Tibial artery (tissue), 4 donors: Measurements from ENCODE around the gene PRPSAP1.
"Not testable (repeated sequence)": the region's sequence is repeated elsewhere in the genome, so short reads cannot be mapped to it uniquely, and the experiment has no call there.

Source experiments
- DNase-seq, 2 donors: peaks; one replicate each; pipeline ENCODE4 v3.0.0-alpha.2; 2019
- H3K27ac ChIP-seq, 2 donors: fragments of 200-600 bp; sonication (generic) in 1 of 2; 1 replicate in 1 of 2; 2 replicates in 1 of 2; pipeline ENCODE4 v1.5.1; 2018 to 2019; ENCODE audit warnings: mild to moderate bottlenecking in 1 of 2
- H3K27me3 ChIP-seq, 2 donors: fragments of 200-600 bp; sonication (generic) in 1 of 2; one replicate each; pipeline versions ENCODE4 v1.5.1 to v1.6.0; 2016 to 2019
- H3K36me3 ChIP-seq, 3 donors: fragments of 200-600 bp; sonication (generic) in 2 of 3; one replicate each; pipeline ENCODE4 v1.5.1; 2016 to 2019; ENCODE audit warnings: mild to moderate bottlenecking in 2 of 3
- H3K4me1 ChIP-seq, 4 donors: fragments of 200-600 bp; sonication (generic) in 2 of 4; 1 replicate in 3 of 4; 2 replicates in 1 of 4; pipeline ENCODE4 v1.5.1; 2016 to 2019
- H3K4me3 ChIP-seq, 2 donors: fragments of 200-600 bp; sonication (generic) in 1 of 2; 1 replicate in 1 of 2; 2 replicates in 1 of 2; pipeline ENCODE4 v1.5.1; 2018 to 2019; ENCODE audit warnings: mild to moderate bottlenecking in 2 of 2
- H3K9me3 ChIP-seq, 3 donors: fragments of 200-600 bp; sonication (generic) in 1 of 3; one replicate each; pipeline ENCODE4 v1.5.1; 2016 to 2019
- intact Hi-C: fragments of 100-400 bp; cut with DNase I; formaldehyde crosslinking; loops from one replicate; pipeline ENCODE4 v1.15.0; 2023; ENCODE audit warnings: low total_unique reads
- TF ChIP-seq, protein P1 (sequence below), 2 experiments: fragments of 200-600 bp in 1 of 2; fragments of 450-650 bp in 1 of 2; IDR thresholded peaks; one replicate each; pipeline ENCODE4 v1.5.1; 2017 to 2019; ENCODE audit warnings: antibody characterized with exemption in 2 of 2, mild to moderate bottlenecking in 1 of 2, moderate library complexity in 1 of 2

Gene PRPSAP1

GRCh38 chr17:76307966-76308338 is 45.8 kb downstream of the PRPSAP1 start, which contains the start of gene QRICH2:
QRICH2 (minus strand) TSS chr17:76308276; CDS start chr17:76307998, 278 bp downstream.
- TF ChIP-seq, protein P1, sequence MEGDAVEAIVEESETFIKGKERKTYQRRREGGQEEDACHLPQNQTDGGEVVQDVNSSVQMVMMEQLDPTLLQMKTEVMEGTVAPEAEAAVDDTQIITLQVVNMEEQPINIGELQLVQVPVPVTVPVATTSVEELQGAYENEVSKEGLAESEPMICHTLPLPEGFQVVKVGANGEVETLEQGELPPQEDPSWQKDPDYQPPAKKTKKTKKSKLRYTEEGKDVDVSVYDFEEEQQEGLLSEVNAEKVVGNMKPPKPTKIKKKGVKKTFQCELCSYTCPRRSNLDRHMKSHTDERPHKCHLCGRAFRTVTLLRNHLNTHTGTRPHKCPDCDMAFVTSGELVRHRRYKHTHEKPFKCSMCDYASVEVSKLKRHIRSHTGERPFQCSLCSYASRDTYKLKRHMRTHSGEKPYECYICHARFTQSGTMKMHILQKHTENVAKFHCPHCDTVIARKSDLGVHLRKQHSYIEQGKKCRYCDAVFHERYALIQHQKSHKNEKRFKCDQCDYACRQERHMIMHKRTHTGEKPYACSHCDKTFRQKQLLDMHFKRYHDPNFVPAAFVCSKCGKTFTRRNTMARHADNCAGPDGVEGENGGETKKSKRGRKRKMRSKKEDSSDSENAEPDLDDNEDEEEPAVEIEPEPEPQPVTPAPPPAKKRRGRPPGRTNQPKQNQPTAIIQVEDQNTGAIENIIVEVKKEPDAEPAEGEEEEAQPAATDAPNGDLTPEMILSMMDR (IDR thresholded peaks at IDR 0.05), result no peak
- intact Hi-C loops, result no loop called here
- peaks cover 4 to 63% (median 39%) of the 10 kb centered on the region in 3 donors for H3K36me3 ChIP-seq
- H3K4me1 ChIP-seq, result no peaks in the 10 kb centered on the region
- H3K27me3 ChIP-seq, result no peaks in the 10 kb centered on the region
- H3K4me3 ChIP-seq, result no peak within 1 kb of the TSS
- no peak within 1 kb of the TSS for H3K27ac ChIP-seq
- no peaks in the 10 kb centered on the region for H3K9me3 ChIP-seq
- DNase-seq, result no peak

DNA sequence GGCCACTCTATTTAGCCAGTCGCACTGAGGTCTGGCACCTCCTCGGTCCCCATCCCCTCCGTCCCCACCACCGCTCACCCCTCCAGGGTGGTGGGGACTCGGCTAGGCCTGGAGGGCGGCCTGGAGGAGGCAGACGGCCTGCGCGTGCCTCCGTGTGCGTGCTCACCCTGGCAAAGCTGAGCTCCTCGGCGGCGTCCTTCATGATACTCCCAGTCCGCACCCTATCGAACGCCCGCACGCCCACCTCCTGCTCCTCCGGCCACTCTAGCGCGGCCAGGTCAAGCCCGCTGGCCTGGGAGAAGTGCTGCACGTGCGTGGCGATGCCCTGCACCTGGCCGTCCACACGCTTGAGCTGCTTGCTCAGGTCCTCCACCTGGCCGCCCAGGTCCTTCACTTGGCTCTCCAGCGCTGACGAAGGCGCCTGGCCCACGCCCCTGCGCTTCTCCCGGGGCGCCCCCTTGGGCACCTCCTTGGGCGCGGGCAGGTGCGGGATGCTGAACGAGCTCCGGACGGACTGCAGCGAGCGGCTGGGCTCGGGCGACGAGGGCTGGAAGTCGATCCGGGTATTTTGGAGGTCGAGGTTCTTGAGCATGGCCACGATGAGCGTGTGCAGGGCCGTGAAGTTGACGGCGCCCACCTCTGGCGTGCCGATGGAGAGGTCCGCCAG is 46.3 kb downstream of the PRPSAP1 start:
- H3K36me3 ChIP-seq, result peaks cover 0 to 58% (median 34%) of the 10 kb centered on the region in 3 donors
- intact Hi-C loops, result no loop called here

DNA sequence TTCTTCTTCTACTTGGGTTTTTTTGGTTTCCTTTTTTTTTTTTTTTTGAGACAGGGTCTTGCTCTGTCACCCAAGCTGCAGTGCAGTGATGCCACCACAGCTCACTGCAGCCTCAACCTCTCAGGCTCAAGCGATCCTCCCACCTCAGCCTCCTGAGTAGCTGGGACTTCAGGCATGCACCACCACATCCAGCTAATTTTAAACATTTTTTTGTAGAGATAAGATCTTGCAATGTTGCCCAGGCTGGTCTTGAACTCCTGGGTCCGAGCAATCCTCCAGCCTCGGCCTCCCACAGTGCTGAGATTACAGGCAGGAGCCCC is 48.6 kb downstream of the PRPSAP1 start:
- H3K9me3 ChIP-seq, H3K27me3 ChIP-seq, intact Hi-C loops, H3K4me1 ChIP-seq, H3K4me3 ChIP-seq, H3K27ac ChIP-seq, DNase-seq: not testable (repeated sequence)
- H3K36me3 ChIP-seq, result peaks cover 0 to 34% (median 17%) of the 10 kb centered on the region in 3 donors

More for the DNA sequence above, 46.3 kb downstream of the PRPSAP1 start:
- no peak for DNase-seq
- H3K27me3 ChIP-seq, result no peaks in the 10 kb centered on the region
- TF ChIP-seq, protein P1 (IDR thresholded peaks at IDR 0.05), result no peak
- no peaks in the 10 kb centered on the region for H3K9me3 ChIP-seq
- H3K27ac ChIP-seq, result no peak overlapping the region
- no peaks in the 10 kb centered on the region for H3K4me1 ChIP-seq
- H3K4me3 ChIP-seq, result no peak overlapping the region

DNA sequence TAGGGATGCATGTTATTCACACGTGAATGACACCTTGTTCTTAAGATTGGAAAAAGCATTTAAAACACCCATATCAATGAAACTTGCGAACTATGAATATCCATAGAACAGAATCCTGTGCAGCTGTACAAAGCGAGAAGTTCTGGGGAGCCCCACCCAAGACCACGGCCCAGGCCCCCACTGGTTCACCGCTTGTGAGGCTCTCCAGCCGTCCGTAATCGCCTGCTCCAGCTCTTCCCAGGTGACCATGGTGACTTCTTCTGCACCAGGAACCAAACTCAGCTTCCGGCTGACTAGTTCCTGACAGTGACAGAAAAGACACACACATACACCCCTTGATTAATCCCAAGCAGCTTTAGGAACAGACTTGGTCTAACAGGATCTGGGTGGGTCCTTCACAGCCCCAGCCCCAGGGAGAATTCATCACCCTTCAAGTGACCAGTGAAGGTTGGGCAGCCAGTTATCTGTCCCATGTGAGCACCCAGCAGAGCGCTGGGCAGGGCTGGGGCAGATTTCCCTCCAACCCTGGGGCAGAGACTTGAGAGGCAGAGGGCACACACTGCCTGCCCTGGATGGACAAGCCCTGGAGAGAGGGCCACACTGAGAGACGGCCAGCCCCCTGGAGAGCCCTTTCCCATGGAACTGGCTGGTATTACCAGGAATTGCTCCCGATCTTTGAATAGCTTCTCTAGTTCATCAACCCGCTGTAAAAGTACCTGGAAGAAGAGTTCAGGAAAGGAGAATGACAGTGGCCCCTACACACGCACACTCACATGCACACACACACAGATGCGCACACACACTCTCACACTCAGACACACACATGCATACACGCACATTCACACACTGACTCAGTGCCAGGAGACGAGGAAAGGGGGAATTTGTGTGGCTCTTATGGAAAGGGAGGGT is 49.2 kb downstream of the PRPSAP1 start:
- H3K4me1 ChIP-seq, result no peaks in the 10 kb centered on the region
- DNase-seq, result no peak
- H3K27me3 ChIP-seq, result no peaks in the 10 kb centered on the region
- TF ChIP-seq, protein P1 (IDR thresholded peaks at IDR 0.05), result no peak
- no peaks in the 10 kb centered on the region for H3K9me3 ChIP-seq
- peaks cover 0 to 28% (median 17%) of the 10 kb centered on the region in 3 donors for H3K36me3 ChIP-seq
- no peak overlapping the region for H3K27ac ChIP-seq
- H3K4me3 ChIP-seq, result no peak overlapping the region
- intact Hi-C loops, result no loop called here

- H3K27ac ChIP-seq, result no peak overlapping the region
- TF ChIP-seq, protein P1 (IDR thresholded peaks at IDR 0.05), result no peak
- H3K27me3 ChIP-seq, result no peaks in the 10 kb centered on the region
- H3K4me3 ChIP-seq, result no peak overlapping the region
- H3K9me3 ChIP-seq, result no peaks in the 10 kb centered on the region
- intact Hi-C loops, result no loop called here
- DNase-seq, result no peak
- H3K36me3 ChIP-seq, result peaks cover 0 to 14% (median 10%) of the 10 kb centered on the region in 3 donors
- no peaks in the 10 kb centered on the region for H3K4me1 ChIP-seq
These were observed 56.3 kb downstream of the PRPSAP1 start for GRCh38 chr17:76297436-76297835.

DNA sequence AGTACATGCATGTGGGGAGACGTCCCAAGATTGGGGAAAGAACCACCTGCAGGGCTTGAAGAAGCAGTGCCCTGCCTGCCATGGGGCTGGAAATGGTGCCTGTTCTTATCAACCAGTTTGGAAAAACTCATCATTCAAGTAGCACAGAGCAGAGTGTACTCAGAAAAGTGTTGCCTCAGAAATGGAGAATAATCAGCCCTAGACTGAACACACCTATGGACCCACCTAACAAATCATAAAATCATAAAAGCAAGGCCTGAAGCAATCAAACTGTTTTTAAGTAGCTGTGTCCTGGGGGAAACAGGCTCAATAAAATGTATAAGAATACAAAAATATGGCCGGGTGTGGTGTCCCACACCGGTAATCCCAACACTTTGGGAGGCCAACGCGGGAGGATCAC is 56.8 kb downstream of the PRPSAP1 start:
- intact Hi-C loops, result no loop called here
- no peak for DNase-seq
- no peaks in the 10 kb centered on the region for H3K9me3 ChIP-seq
- H3K36me3 ChIP-seq, result peaks cover 0 to 18% (median 11%) of the 10 kb centered on the region in 3 donors
- no peaks in the 10 kb centered on the region for H3K27me3 ChIP-seq
- TF ChIP-seq, protein P1 (IDR thresholded peaks at IDR 0.05), result no peak
- no peak overlapping the region for H3K27ac ChIP-seq
- H3K4me3 ChIP-seq, result no peak overlapping the region
- H3K4me1 ChIP-seq, result no peaks in the 10 kb centered on the region
